Progenitor cell of endocrine pancreas (in vitro differentiated cells): ENCODE data around the gene CHKB. TPM values are rescaled to one million over a fixed set of nuclear protein-coding genes. Genes with fewer than 3 reads are reported as not detected.

ENCODE experiments used
- DNase-seq: peaks from one replicate; pipeline ENCODE4 v3.0.0; 2021; ENCODE audit warnings: low spot score; ENCODE audit not compliant: unreplicated experiment
- H3K27ac Mint-ChIP-seq: 2 replicates; pipeline ENCODE4 v1.8.0; 2021; ENCODE audit warnings: mild to moderate bottlenecking, moderate library complexity, mixed read lengths
- H3K27me3 Mint-ChIP-seq: 2 replicates; pipeline ENCODE4 v1.8.0; 2021; ENCODE audit warnings: mixed read lengths
- H3K36me3 Mint-ChIP-seq: 2 replicates; pipeline ENCODE4 v1.8.0; 2022; ENCODE audit warnings: mixed read lengths; ENCODE audit not compliant: insufficient read depth
- H3K4me1 Mint-ChIP-seq: 2 replicates; pipeline ENCODE4 v1.8.0; 2021; ENCODE audit warnings: low read depth, mixed read lengths
- H3K4me3 Mint-ChIP-seq: 2 replicates; pipeline ENCODE4 v1.8.0; 2021; ENCODE audit warnings: low read depth, mild to moderate bottlenecking, moderate library complexity, mixed read lengths
- H3K9me3 Mint-ChIP-seq: 2 replicates; pipeline ENCODE4 v1.8.0; 2021; ENCODE audit warnings: low read depth, mixed read lengths
- total RNA-seq: library from RNA; stranded (reverse); gene quantifications from 2 replicates; pipeline ENCODE4 v1.2.1, GENCODE V29; 2021
- TF ChIP-seq, protein P1 (sequence below): fragments of 200-600 bp; sonication (generic); IDR thresholded peaks from one replicate; pipeline ENCODE4 v1.5.0; 2021; ENCODE audit warnings: antibody characterized with exemption, mild to moderate bottlenecking; ENCODE audit not compliant: unreplicated experiment

The CHKB gene
- total RNA-seq, 1 donor from 2014 or later, result 132 TPM

- TF ChIP-seq, protein P1, sequence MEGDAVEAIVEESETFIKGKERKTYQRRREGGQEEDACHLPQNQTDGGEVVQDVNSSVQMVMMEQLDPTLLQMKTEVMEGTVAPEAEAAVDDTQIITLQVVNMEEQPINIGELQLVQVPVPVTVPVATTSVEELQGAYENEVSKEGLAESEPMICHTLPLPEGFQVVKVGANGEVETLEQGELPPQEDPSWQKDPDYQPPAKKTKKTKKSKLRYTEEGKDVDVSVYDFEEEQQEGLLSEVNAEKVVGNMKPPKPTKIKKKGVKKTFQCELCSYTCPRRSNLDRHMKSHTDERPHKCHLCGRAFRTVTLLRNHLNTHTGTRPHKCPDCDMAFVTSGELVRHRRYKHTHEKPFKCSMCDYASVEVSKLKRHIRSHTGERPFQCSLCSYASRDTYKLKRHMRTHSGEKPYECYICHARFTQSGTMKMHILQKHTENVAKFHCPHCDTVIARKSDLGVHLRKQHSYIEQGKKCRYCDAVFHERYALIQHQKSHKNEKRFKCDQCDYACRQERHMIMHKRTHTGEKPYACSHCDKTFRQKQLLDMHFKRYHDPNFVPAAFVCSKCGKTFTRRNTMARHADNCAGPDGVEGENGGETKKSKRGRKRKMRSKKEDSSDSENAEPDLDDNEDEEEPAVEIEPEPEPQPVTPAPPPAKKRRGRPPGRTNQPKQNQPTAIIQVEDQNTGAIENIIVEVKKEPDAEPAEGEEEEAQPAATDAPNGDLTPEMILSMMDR, result no peak
- H3K36me3 Mint-ChIP-seq, result no peaks in the 10 kb centered on the region
- H3K9me3 Mint-ChIP-seq, result no peaks in the 10 kb centered on the region
- H3K27me3 Mint-ChIP-seq, result peaks cover 53% of the 10 kb centered on the region
- no peak overlapping the region for H3K4me3 Mint-ChIP-seq
- no peak overlapping the region for H3K27ac Mint-ChIP-seq
- H3K4me1 Mint-ChIP-seq, result no peaks in the 10 kb centered on the region
- DNase-seq, result no peak
These were observed 24.5 kb upstream of the CHKB start for GRCh38 chr22:50606946-50607658.

DNA sequence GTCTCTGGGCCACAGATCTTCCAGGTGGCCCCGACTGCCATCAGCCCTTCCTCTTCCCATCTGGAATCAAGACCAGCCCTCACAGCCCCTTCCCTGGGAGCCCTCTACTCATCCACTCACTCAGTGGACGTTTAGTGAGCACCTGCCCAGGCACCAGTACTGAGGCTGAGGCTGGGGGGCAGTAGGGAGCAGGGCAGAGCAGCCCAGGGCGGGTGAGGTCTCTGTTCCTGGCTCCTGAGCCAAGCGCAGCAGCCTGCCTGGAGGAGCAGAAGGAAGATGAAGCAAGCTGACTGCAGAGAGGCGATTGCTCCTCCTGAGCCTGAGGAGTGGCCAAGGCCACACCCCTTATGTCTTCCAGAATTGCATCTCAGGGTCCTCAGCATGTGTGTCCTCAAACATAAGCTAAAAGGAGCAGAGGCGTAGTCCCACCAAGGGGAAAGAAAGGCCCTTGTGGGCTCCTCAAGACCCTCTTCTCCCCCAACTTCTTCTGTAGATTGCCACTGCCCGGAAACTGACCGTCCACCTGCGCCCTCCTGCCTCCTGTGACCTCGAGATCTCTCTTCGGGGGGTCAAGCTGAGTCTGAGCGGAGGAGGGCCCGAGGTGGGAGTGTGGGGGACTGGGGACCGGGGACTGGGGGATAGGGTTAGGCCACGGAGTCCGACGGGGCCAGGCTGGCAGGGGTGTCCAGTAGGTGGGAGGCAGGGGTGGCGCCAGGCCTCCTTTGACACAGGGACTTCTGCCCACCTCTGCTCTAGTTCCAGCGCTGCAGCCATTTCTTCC, 23.7 kb upstream of the CHKB start:
- Mint-ChIP-seq H3K27me3 (peaks cover 54% of the 10 kb centered on the region), H3K36me3 (no peaks in the 10 kb centered on the region), H3K4me1 (peaks cover 1% of the 10 kb centered on the region), H3K4me3 (no peak overlapping the region), H3K27ac (no peak overlapping the region), H3K9me3 (no peaks in the 10 kb centered on the region)
- TF ChIP-seq, protein P1, result no peak
- no peak for DNase-seq

DNA sequence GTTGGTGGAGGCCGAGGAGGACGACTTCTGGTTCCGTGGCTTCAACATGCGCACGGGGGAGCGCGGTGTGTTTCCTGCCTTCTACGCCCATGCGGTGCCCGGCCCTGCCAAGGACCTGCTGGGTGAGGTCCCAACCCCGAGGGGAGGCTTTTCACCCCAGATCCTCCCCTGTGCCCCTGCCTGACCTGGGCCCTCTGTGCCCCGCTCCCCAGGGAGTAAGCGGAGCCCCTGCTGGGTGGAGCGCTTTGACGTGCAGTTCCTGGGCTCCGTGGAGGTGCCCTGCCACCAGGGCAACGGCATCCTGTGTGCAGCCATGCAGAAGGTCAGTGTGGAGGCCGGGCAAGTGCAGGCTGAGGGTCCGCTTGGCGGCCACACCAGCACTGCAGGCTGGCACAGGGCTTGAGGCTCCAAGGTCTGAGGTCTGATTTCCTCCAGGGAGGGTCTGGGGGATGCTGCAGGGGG, 23.0 kb upstream of the CHKB start:
- Mint-ChIP-seq H3K4me1 (peaks cover 1% of the 10 kb centered on the region), H3K4me3 (no peak overlapping the region), H3K36me3 (no peaks in the 10 kb centered on the region), H3K27ac (no peak overlapping the region), H3K27me3 (peaks cover 51% of the 10 kb centered on the region), H3K9me3 (no peaks in the 10 kb centered on the region)
- DNase-seq, result no peak
- TF ChIP-seq, protein P1, result no peak

- Mint-ChIP-seq H3K9me3 (no peaks in the 10 kb centered on the region), H3K4me1 (peaks cover 1% of the 10 kb centered on the region), H3K27ac (no peak overlapping the region), H3K27me3 (peaks cover 47% of the 10 kb centered on the region), H3K36me3 (no peaks in the 10 kb centered on the region), H3K4me3 (no peak overlapping the region)
- no peak for DNase-seq
- TF ChIP-seq, protein P1, result no peak
These were observed 22.5 kb upstream of the CHKB start for GRCh38 chr22:50605002-50605612.

DNA sequence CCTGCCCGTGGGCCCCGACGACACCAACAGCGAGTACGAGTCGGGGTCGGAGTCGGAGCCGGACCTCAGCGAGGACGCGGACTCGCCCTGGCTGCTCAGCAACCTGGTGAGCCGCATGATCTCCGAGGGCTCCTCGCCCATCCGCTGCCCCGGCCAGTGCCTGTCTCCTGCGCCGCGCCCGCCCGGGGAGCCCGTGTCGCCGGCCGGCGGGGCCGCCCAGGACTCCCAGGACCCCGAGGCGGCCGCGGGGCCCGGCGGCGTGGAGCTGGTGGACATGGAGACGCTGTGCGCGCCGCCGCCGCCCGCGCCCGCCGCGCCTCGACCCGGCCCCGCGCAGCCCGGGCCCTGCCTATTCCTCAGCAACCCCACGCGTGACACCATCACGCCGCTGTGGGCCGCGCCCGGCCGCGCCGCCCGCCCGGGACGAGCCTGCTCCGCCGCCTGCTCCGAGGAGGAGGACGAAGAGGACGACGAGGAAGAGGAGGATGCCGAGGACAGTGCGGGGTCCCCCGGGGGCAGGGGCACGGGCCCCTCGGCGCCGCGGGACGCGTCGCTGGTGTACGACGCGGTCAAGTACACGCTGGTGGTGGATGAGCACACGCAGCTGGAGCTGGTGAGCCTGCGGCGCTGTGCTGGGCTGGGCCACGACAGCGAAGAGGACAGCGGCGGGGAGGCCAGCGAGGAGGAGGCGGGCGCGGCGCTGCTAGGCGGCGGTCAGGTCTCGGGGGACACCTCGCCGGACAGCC, 21.8 kb upstream of the CHKB start:
- Mint-ChIP-seq H3K27ac (no peak overlapping the region), H3K4me1 (peaks cover 5% of the 10 kb centered on the region), H3K9me3 (no peaks in the 10 kb centered on the region), H3K27me3 (peaks cover 47% of the 10 kb centered on the region), H3K36me3 (peaks cover 3% of the 10 kb centered on the region), H3K4me3 (no peak overlapping the region)
- no peak for DNase-seq
- TF ChIP-seq, protein P1, result no peak
